ENCODE results near the gene FGFBP2.

Gene FGFBP2

GRCh38 chr4:15965325-15965724, 2.4 kb upstream of the FGFBP2 start:
- no peak for DNase-seq

- DNase-seq, result no peak
These were observed 1.2 kb upstream of the FGFBP2 start for GRCh38 chr4:15964159-15964558.

- DNase-seq, result peak; percentile 17
These were observed 601 bp upstream of the FGFBP2 start for GRCh38 chr4:15963576-15963975.

GRCh38 chr4:15961781-15962510, 1.0 kb downstream of the FGFBP2 start:
- DNase-seq, result peak; percentile 15

- DNase-seq, result no peak
These were observed 4.4 kb downstream of the FGFBP2 start for GRCh38 chr4:15958562-15958961.

- DNase-seq, result peak; percentile 68
These were observed 6.7 kb downstream of the FGFBP2 start for GRCh38 chr4:15956179-15956850.

- DNase-seq, result no peak
These were observed 7.3 kb downstream of the FGFBP2 start for GRCh38 chr4:15955670-15956069.

- DNase-seq, result no peak
These were observed 9.3 kb downstream of the FGFBP2 start for GRCh38 chr4:15953625-15954024.

GRCh38 chr4:15951781-15952180, 11.2 kb downstream of the FGFBP2 start:
- no peak for DNase-seq

- no peak for DNase-seq
These were observed 14.1 kb downstream of the FGFBP2 start for GRCh38 chr4:15948826-15949225.

- DNase-seq, result no peak
These were observed 15.3 kb downstream of the FGFBP2 start for GRCh38 chr4:15947684-15948083.

GRCh38 chr4:15945516-15945915, 17.5 kb downstream of the FGFBP2 start:
- DNase-seq, result peak; percentile 6

GRCh38 chr4:15944895-15945294, 18.1 kb downstream of the FGFBP2 start:
- no peak for DNase-seq

- DNase-seq, result no peak
These were observed 20.7 kb downstream of the FGFBP2 start for GRCh38 chr4:15942283-15942682.

- DNase-seq, result no peak
These were observed 24.3 kb downstream of the FGFBP2 start, which contains the start of gene FGFBP1 for GRCh38 chr4:15938640-15939039. Gene FGFBP1, minus strand, starts transcription at chr4:15938740. Its CDS starts 2,108 bp downstream, at chr4:15936632.

- DNase-seq, result no peak
These were observed 24.8 kb downstream of the FGFBP2 start for GRCh38 chr4:15938182-15938581.

GRCh38 chr4:15936495-15936894, 26.5 kb downstream of the FGFBP2 start:
- DNase-seq, result no peak

- DNase-seq, result no peak
These were observed 27.2 kb downstream of the FGFBP2 start for GRCh38 chr4:15935504-15936402.

GRCh38 chr4:15934259-15934658, 28.7 kb downstream of the FGFBP2 start:
- no peak for DNase-seq

GRCh38 chr4:15931451-15932210, 31.3 kb downstream of the FGFBP2 start:
- DNase-seq, result no peak

GRCh38 chr4:15930314-15930713, 32.7 kb downstream of the FGFBP2 start:
- no peak for DNase-seq

- DNase-seq, result no peak
These were observed 33.4 kb downstream of the FGFBP2 start for GRCh38 chr4:15929540-15929939.

GRCh38 chr4:15928883-15929282, 34.1 kb downstream of the FGFBP2 start:
- DNase-seq, result no peak

Data from NK-92 treated with Interleukin-12 subunit alpha and Interleukin-12 subunit beta, amount 100 ng/mL, for 24 hours (cell line).